ENCODE data around the gene STX19.

- TF ChIP-seq POLR2AphosphoS5 (IDR thresholded peaks at IDR 0.05) = no peak
- TF ChIP-seq, protein P1, sequence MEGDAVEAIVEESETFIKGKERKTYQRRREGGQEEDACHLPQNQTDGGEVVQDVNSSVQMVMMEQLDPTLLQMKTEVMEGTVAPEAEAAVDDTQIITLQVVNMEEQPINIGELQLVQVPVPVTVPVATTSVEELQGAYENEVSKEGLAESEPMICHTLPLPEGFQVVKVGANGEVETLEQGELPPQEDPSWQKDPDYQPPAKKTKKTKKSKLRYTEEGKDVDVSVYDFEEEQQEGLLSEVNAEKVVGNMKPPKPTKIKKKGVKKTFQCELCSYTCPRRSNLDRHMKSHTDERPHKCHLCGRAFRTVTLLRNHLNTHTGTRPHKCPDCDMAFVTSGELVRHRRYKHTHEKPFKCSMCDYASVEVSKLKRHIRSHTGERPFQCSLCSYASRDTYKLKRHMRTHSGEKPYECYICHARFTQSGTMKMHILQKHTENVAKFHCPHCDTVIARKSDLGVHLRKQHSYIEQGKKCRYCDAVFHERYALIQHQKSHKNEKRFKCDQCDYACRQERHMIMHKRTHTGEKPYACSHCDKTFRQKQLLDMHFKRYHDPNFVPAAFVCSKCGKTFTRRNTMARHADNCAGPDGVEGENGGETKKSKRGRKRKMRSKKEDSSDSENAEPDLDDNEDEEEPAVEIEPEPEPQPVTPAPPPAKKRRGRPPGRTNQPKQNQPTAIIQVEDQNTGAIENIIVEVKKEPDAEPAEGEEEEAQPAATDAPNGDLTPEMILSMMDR (IDR thresholded peaks at IDR 0.05 in 8 of 11, conservative IDR thresholded peaks at IDR 0.05 in 3 of 11) = no peak
Measured at GRCh38 chr3:94066506-94067500, 38.4 kb upstream of the STX19 start.

Data from spleen (tissue), 7 donors.